Lower lobe of right lung (tissue), 2 donors: Measurements from ENCODE around the gene OIP5. TPM values are rescaled to one million over a fixed set of nuclear protein-coding genes. Genes with fewer than 3 reads are reported as not detected.

Experiments used
- ATAC-seq, 2 donors: fragments of 200-7000 bp; cut with Tn5 transposase; one replicate each; pipeline ENCODE4 v1.9.1; 2020 to 2022; ENCODE audit warnings: mild to moderate bottlenecking in 2 of 2, moderate library complexity in 2 of 2
- DNase-seq: peaks from one replicate; pipeline ENCODE4 v3.0.0-alpha.2; 2020
- H3K27ac ChIP-seq: fragments of 200-600 bp; one replicate; pipeline ENCODE4 v1.8.0; 2022
- H3K27me3 ChIP-seq: fragments of 200-600 bp; one replicate; pipeline ENCODE4 v1.8.0; 2022; ENCODE audit warnings: low read depth
- H3K36me3 ChIP-seq: fragments of 200-600 bp; one replicate; pipeline ENCODE4 v1.8.0; 2022; ENCODE audit warnings: mild to moderate bottlenecking
- H3K4me1 ChIP-seq: fragments of 200-600 bp; one replicate; pipeline ENCODE4 v1.8.0; 2022
- H3K4me3 ChIP-seq: fragments of 200-600 bp; one replicate; pipeline ENCODE4 v1.8.0; 2022; ENCODE audit warnings: mild to moderate bottlenecking
- H3K9me3 ChIP-seq: fragments of 200-600 bp; one replicate; pipeline ENCODE4 v1.8.0; 2022
- CTCF ChIP-seq: fragments of 200-600 bp; IDR thresholded peaks from one replicate; pipeline ENCODE4 v1.8.0; 2022; ENCODE audit warnings: antibody characterized with exemption, mild to moderate bottlenecking
- intact Hi-C: fragments of 100-400 bp; cut with DNase I; formaldehyde crosslinking; loops from one replicate; pipeline ENCODE4 v1.11.0; 2022
- long read RNA-seq: library from polyadenylated mRNA; unstranded; transcript quantifications from one replicate; pipeline ENCODE4 v2.0.0, GENCODE V29; 2021
- total RNA-seq: library from RNA; stranded (reverse); fragmentation: NEBNext Ultra II Directional; extraction: Animal tissue kit (Norgen Biotek cat#: 25700); gene quantifications from one replicate; pipeline ENCODE4 v1.2.1, GENCODE V29; 2021
- donor health status: DM: no; HTN: yes; CAD: no; lungs with severe emphysema.

OIP5 gene
- total RNA-seq = 0.62 TPM
- long read RNA-seq, partial matches to known transcripts = 0 of 3 reads
- long read RNA-seq, other reads (novel, unspliced or antisense) = 2 of 3 reads

- intact Hi-C loops = no loop called here
- H3K9me3 ChIP-seq = no peaks in the 10 kb centered on the region
- H3K4me1 ChIP-seq = peaks cover 15% of the 10 kb centered on the region
- peak; percentile 74 for TF ChIP-seq CTCF
- H3K27ac ChIP-seq = peak within 1 kb of the TSS; percentile 72
- peak; percentile 100 for DNase-seq
- H3K36me3 ChIP-seq = no peaks in the 10 kb centered on the region
- H3K27me3 ChIP-seq = no peaks in the 10 kb centered on the region
- peak within 1 kb of the TSS; percentile 99 for H3K4me3 ChIP-seq
- peak; percentile 100 for ATAC-seq
These were observed at the start of gene OIP5, which contains the start of gene NUSAP1 for GRCh38 chr15:41332194-41333025. OIP5 (minus strand) TSS chr15:41332591; CDS start chr15:41332561, 30 bp downstream. NUSAP1 (plus strand) TSS chr15:41332881; CDS start chr15:41332958, 77 bp downstream.

DNA sequence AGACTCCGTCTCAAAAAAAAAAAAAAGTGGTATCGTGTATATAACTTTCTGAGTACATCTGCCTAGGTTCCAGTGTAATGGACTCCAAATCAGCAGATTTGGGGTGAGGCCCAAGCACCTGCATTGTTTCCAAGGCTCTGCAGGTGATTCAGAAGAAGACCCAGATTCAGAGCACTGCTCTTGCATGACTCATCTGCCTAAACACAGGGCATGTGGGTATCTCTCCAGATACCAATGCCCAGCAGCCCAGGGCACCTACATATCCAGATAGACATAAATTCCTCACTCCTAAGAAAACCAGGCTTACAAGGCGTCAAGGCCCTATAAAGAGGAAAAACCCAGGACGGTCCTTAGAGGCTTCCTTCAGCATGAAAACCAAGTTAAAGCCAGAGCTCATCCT lies 45.6 kb upstream of the OIP5 start:
- DNase-seq (no peak), ATAC-seq (no peak)
- no peak for TF ChIP-seq CTCF
- H3K9me3 ChIP-seq = no peaks in the 10 kb centered on the region
- no peaks in the 10 kb centered on the region for H3K4me1 ChIP-seq
- intact Hi-C loops = no loop called here
- H3K4me3 ChIP-seq = no peak overlapping the region
- H3K27ac ChIP-seq = no peak overlapping the region
- H3K27me3 ChIP-seq = no peaks in the 10 kb centered on the region
- H3K36me3 ChIP-seq = no peaks in the 10 kb centered on the region

GRCh38 chr15:41367418-41367817 lies 35.0 kb upstream of the OIP5 start:
- H3K27me3 ChIP-seq = no peaks in the 10 kb centered on the region
- no peak overlapping the region for H3K27ac ChIP-seq
- H3K4me3 ChIP-seq = no peak overlapping the region
- ATAC-seq = no peak
- intact Hi-C loops = no loop called here
- no peaks in the 10 kb centered on the region for H3K36me3 ChIP-seq
- H3K4me1 ChIP-seq = no peaks in the 10 kb centered on the region
- no peaks in the 10 kb centered on the region for H3K9me3 ChIP-seq
- TF ChIP-seq CTCF = no peak
- DNase-seq = no peak

- Histone ChIP-seq H3K4me1 (no peaks in the 10 kb centered on the region), H3K36me3 (no peaks in the 10 kb centered on the region), H3K27ac (no peak overlapping the region), H3K9me3 (no peaks in the 10 kb centered on the region), H3K27me3 (no peaks in the 10 kb centered on the region), H3K4me3 (no peak overlapping the region)
- intact Hi-C loops = no loop called here
- ATAC-seq = no peak
- no peak for DNase-seq
- TF ChIP-seq CTCF = no peak
These were observed 22.0 kb upstream of the OIP5 start for GRCh38 chr15:41354371-41354770.

GRCh38 chr15:41350057-41350717 lies 17.8 kb upstream of the OIP5 start:
- no peaks in the 10 kb centered on the region for H3K4me1 ChIP-seq
- no peaks in the 10 kb centered on the region for H3K36me3 ChIP-seq
- TF ChIP-seq CTCF = no peak
- no peak overlapping the region for H3K4me3 ChIP-seq
- DNase-seq (no peak), ATAC-seq (no peak)
- no peaks in the 10 kb centered on the region for H3K27me3 ChIP-seq
- intact Hi-C loops = no loop called here
- H3K9me3 ChIP-seq = no peaks in the 10 kb centered on the region
- H3K27ac ChIP-seq = no peak overlapping the region
